HepG2 (cell line): ENCODE measurements around the gene NOS1AP. TPM values are rescaled to one million over a fixed set of nuclear protein-coding genes. Genes with fewer than 3 reads are reported as not detected.

Experiments used
- FOXA3 ChIP-seq: IDR thresholded peaks from 2 replicates; pipeline ENCODE4 v1.6.1; 2016; ENCODE audit warnings: missing genetic modification reagents, missing compliant biosample characterization
- GLMP ChIP-seq: sonication (generic); formaldehyde crosslinking; IDR thresholded peaks from 2 replicates; pipeline ENCODE4 v1.9.0; 2021; ENCODE audit warnings: missing genetic modification reagents, mild to moderate bottlenecking, borderline replicate concordance
- HMG20B ChIP-seq: conservative IDR thresholded peaks from 2 replicates; pipeline ENCODE4 v1.6.1; 2016; ENCODE audit warnings: missing genetic modification reagents, missing compliant biosample characterization
- HMGXB3 ChIP-seq: sonication (generic); formaldehyde crosslinking; IDR thresholded peaks from 2 replicates; pipeline ENCODE4 v1.4.0; 2020; ENCODE audit warnings: missing genetic modification reagents, borderline replicate concordance
- MEIS2 ChIP-seq: sonication (generic); formaldehyde crosslinking; IDR thresholded peaks from 2 replicates; pipeline ENCODE4 v1.9.0; 2021; ENCODE audit warnings: mild to moderate bottlenecking, missing genetic modification reagents
- RAD21 ChIP-seq: fragments of 450-650 bp; formaldehyde crosslinking; IDR thresholded peaks from 2 replicates; pipeline ENCODE4 v1.5.0; 2020; ENCODE audit warnings: mild to moderate bottlenecking
- SPEN ChIP-seq: sonication (generic); formaldehyde crosslinking; IDR thresholded peaks from 2 replicates; pipeline ENCODE4 v1.5.1; 2020; ENCODE audit warnings: low read depth, mild to moderate bottlenecking, missing genetic modification reagents
- TFE3 ChIP-seq: IDR thresholded peaks from 2 replicates; pipeline ENCODE4 v1.6.1; 2016
- ZBTB33 ChIP-seq: sonication (generic); formaldehyde crosslinking; IDR thresholded peaks from 2 replicates; pipeline ENCODE4 v1.4.0; 2020; ENCODE audit warnings: missing genetic modification reagents
- ZBTB37 ChIP-seq: sonication (generic); formaldehyde crosslinking; IDR thresholded peaks from 2 replicates; pipeline ENCODE4 v1.4.0; 2020; ENCODE audit warnings: mild to moderate bottlenecking, missing genetic modification reagents
- ZFP91 ChIP-seq: sonication (generic); formaldehyde crosslinking; IDR thresholded peaks from 2 replicates; pipeline ENCODE4 v1.9.0; 2022; ENCODE audit warnings: missing genetic modification reagents, mild to moderate bottlenecking, borderline replicate concordance
- ZNF12 ChIP-seq: sonication (generic); formaldehyde crosslinking; IDR thresholded peaks from 2 replicates; pipeline ENCODE4 v1.5.0; 2020; ENCODE audit warnings: missing genetic modification reagents
- ZNF180 ChIP-seq: sonication (generic); formaldehyde crosslinking; IDR thresholded peaks from 2 replicates; pipeline ENCODE4 v1.4.0; 2020; ENCODE audit warnings: low read depth, missing genetic modification reagents, borderline replicate concordance
- ZNF510 ChIP-seq: sonication (generic); formaldehyde crosslinking; IDR thresholded peaks from 2 replicates; pipeline ENCODE4 v1.4.0; 2020; ENCODE audit warnings: low read depth, mild to moderate bottlenecking, missing genetic modification reagents
- ZSCAN9 ChIP-seq: IDR thresholded peaks from 2 replicates; pipeline ENCODE4 v1.6.1; 2016; ENCODE audit warnings: borderline replicate concordance
- polyA plus RNA-seq, 8 experiments: library from polyadenylated mRNA; depleted of rRNA in 3 of 8; stranded (reverse) in 7 of 8; unstranded in 1 of 8; fragments of >200 nt; fragmentation: Illumina TruSeq in 4 of 8; extraction: Trizol in 4 of 8; gene quantifications; 2 replicates each; pipeline versions ENCODE4 v1.2.1 to v1.2.3, GENCODE V29; 2011 to 2016; ENCODE audit warnings: low read depth in 4 of 8, missing spikeins in 1 of 8, mixed read lengths in 1 of 8; ENCODE audit not compliant: insufficient read depth in 1 of 8
- total RNA-seq, 5 experiments: library from RNA; depleted of rRNA; stranded (reverse); fragments of >200 nt; fragmentation: Illumina TruSeq; extraction: Trizol; gene quantifications; 2 replicates each; pipeline ENCODE4 v1.2.3, GENCODE V29; 2016; ENCODE audit warnings: low read depth in 1 of 5

The NOS1AP gene
- total and polyA plus RNA-seq, 2 of the 13 experiments (the other 11 are each of a cell fraction or from before 2014, with no cell fraction given) = 2.0 to 3.3 TPM

GRCh38 chr1:162151900-162152829, 82.7 kb downstream of the NOS1AP start (continued):
- TF ChIP-seq GLMP (CRISPR knock-in tag) = no peak
- TF ChIP-seq FOXA3 (CRISPR knock-in tag) = peak; percentile 95
- peak; percentile 79 for TF ChIP-seq ZBTB37 (CRISPR knock-in tag)
- peak; percentile 38; the same call in 1 of the 2 replicates for TF ChIP-seq TFE3
- no peak for TF ChIP-seq ZNF510 (CRISPR knock-in tag)
- TF ChIP-seq HMGXB3 = no peak
- TF ChIP-seq SPEN (CRISPR knock-in tag) = peak; percentile 68; the same call in 1 of the 2 replicates
- TF ChIP-seq ZSCAN9 (CRISPR knock-in tag) = 0 out of 2 replicates have a peak, but pooled peaks have one; percentile 65
- peak; percentile 64 for TF ChIP-seq ZFP91 (CRISPR knock-in tag)
- 0 out of 2 replicates have a peak, but pooled peaks have one; percentile 18 for TF ChIP-seq RAD21 (CRISPR knock-in tag)
- no peak for TF ChIP-seq ZNF180 (CRISPR knock-in tag)
- peak; percentile 69; the same call in 1 of the 2 replicates for TF ChIP-seq MEIS2 (CRISPR knock-in tag)
- 0 out of 2 replicates have a peak, but pooled peaks have one; percentile 30 for TF ChIP-seq ZBTB33 (CRISPR knock-in tag)
- TF ChIP-seq ZNF12 (CRISPR knock-in tag) = peak; percentile 68; the same call in 1 of the 2 replicates
- peak; percentile 46; the same call in 1 of the 2 replicates for TF ChIP-seq HMG20B (CRISPR knock-in tag)
